VCaP (cell line): ENCODE results near the gene ZFPM1.

Source experiments
- H3K27ac ChIP-seq: fragments of 450-650 bp; 2 replicates; pipeline ENCODE4 v1.5.1; 2017
- TF ChIP-seq, protein P1 (sequence below): fragments of 450-650 bp; conservative IDR thresholded peaks from 2 replicates; pipeline ENCODE4 v1.5.1; 2017; ENCODE audit warnings: mild to moderate bottlenecking, moderate library complexity

ZFPM1 gene

GRCh38 chr16:88508376-88508867 lies 55.3 kb downstream of the ZFPM1 start:
- no peak overlapping the region for H3K27ac ChIP-seq
- TF ChIP-seq, protein P1, sequence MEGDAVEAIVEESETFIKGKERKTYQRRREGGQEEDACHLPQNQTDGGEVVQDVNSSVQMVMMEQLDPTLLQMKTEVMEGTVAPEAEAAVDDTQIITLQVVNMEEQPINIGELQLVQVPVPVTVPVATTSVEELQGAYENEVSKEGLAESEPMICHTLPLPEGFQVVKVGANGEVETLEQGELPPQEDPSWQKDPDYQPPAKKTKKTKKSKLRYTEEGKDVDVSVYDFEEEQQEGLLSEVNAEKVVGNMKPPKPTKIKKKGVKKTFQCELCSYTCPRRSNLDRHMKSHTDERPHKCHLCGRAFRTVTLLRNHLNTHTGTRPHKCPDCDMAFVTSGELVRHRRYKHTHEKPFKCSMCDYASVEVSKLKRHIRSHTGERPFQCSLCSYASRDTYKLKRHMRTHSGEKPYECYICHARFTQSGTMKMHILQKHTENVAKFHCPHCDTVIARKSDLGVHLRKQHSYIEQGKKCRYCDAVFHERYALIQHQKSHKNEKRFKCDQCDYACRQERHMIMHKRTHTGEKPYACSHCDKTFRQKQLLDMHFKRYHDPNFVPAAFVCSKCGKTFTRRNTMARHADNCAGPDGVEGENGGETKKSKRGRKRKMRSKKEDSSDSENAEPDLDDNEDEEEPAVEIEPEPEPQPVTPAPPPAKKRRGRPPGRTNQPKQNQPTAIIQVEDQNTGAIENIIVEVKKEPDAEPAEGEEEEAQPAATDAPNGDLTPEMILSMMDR, result no peak

- TF ChIP-seq, protein P1, result no peak
- no peak overlapping the region for H3K27ac ChIP-seq
Observed at GRCh38 chr16:88508868-88509748, 56.0 kb downstream of the ZFPM1 start.

- TF ChIP-seq, protein P1, result no peak
- no peak overlapping the region for H3K27ac ChIP-seq
Observed at GRCh38 chr16:88509749-88510069, 56.6 kb downstream of the ZFPM1 start.

DNA sequence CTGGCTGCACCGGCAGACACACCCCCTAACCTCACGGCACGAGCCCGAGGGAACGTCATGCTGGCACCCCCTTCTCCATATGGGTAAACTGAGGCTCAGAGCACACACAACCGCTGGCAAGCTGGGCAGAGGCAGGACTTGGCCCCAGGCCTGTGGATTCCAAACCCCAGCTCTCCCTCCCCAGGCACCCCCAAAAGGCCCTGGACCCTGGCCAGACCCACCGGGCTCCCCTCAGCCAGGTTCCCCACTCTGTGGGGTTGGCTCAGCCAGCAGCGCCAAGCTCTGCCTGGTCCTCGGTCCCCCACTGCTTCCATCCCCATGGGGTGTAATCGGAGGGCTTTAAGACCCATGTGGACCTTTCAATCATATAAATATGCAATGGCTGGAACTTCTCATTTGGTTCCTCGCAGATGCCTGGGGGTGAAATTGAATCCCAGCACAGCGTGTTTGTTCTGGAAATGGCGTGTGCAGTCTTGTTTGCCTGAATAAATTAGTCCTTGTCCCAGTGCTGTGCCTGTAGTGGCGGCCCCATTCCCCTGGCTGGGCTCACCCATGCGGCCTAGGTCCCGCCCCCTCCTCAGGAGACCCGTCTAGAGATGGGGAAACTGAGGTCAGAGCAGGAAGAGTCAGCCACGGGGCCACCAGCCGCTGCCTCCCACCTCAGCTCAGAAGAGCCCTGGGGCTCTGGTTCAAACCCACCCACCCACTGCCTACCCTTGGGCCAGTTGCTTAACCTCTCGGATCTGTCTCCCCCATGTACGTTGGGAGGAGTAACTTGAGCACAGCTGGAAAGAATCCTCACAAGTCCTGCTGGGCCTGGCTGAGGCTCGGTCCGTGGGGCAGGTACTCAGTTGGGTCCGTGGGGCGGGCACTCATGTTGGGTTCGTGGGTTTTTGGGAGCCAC lies 57.3 kb downstream of the ZFPM1 start:
- H3K27ac ChIP-seq, result no peak overlapping the region
- TF ChIP-seq, protein P1, result no peak

DNA sequence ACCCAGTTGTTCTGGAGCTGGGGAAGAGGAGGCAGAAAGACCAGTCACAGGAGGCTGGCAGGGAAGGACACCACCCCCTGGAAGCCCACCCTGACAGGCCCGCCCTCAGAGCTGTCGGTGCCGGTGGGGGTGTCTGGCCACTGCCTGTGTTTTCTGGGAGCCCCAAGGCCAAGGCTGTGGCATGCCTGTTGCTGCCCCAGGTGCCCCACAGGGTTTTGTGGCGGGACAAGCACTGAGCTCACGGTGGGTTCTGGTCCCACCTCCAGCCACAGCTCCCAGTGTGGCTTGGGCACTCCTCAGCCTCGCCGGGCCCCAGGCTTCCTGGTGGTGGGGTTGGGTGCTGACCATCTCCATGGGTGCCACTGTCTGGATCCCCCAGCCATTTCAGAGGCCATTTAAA lies 58.0 kb downstream of the ZFPM1 start:
- H3K27ac ChIP-seq, result no peak overlapping the region
- TF ChIP-seq, protein P1, result no peak

DNA sequence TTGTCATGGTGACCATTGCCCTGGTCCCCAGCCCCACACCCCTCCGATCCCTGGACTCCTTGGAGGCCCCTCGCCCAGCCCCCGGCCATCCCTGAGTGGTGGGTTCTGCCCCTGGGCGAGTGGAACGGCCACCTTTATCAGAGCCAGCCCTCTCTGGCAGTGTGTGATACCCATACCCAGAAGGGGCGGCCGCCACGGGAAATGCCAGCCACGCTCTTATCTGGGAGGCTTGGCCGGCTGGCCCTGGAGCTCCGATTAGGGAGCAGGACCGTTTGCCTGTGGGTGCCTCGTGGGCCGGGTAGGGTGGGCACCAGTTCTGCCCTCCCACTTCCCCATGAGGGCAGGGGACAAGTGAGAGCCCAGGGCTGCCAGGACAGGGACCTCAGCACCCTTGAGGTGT lies 58.8 kb downstream of the ZFPM1 start:
- no peak overlapping the region for H3K27ac ChIP-seq
- TF ChIP-seq, protein P1, result no peak
